CD4-positive, alpha-beta T cell treated with Interferon gamma for 1 hour (primary cell): ENCODE results near the gene EIF4E3.

Experiments
- DNase-seq: peaks from one replicate; pipeline ENCODE4 v3.0.0-alpha.2; 2020

Gene EIF4E3

DNA sequence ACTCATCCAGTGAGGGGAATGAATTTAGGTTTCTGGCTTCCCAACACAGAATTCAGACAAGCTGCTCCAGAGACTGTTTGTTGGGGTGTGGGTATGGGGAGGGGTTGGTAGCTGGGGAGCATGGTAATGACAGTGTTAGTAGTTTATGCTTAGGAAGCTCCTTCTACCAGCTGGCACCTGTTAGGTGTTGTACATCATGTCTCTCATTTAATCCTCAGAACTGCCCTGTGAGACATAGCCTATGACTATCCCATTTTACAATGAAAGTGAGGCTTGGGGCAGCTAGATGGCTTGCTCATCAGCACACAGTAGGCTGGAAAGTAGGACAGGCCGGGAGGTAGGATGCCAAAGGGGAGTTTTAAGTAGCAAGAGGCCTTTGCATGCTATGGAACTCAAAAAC is 2.5 kb downstream of the EIF4E3 start:
- DNase-seq, result no peak

GRCh38 chr3:71721651-71722157 is 3.5 kb downstream of the EIF4E3 start:
- DNase-seq, result no peak

GRCh38 chr3:71721002-71721401 is 4.2 kb downstream of the EIF4E3 start:
- DNase-seq, result no peak

- DNase-seq, result no peak
Measured at GRCh38 chr3:71718072-71718471, 7.1 kb downstream of the EIF4E3 start.

- DNase-seq, result no peak
Measured at GRCh38 chr3:71714595-71714994, 10.6 kb downstream of the EIF4E3 start.

DNA sequence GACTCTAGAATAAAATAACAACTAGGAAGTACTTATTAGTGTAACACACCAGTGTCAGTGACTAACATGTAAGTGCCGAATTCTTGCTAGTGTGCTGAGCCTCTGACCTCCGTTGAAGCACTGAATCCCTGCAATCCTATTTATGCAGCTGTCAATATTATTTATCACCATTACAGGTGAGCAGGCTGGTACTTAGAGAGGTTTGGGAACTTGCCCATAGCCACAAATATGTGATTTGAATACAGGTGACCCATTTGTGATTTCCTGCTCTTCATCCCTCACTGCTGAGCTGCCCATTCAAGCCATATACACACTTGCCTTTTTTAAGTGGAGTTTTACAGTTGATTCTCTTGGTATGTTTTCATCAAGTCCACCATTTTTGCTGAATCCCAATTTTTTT is 12.2 kb downstream of the EIF4E3 start:
- no peak for DNase-seq

- DNase-seq, result no peak
Measured at GRCh38 chr3:71710906-71711494, 14.2 kb downstream of the EIF4E3 start.

DNA sequence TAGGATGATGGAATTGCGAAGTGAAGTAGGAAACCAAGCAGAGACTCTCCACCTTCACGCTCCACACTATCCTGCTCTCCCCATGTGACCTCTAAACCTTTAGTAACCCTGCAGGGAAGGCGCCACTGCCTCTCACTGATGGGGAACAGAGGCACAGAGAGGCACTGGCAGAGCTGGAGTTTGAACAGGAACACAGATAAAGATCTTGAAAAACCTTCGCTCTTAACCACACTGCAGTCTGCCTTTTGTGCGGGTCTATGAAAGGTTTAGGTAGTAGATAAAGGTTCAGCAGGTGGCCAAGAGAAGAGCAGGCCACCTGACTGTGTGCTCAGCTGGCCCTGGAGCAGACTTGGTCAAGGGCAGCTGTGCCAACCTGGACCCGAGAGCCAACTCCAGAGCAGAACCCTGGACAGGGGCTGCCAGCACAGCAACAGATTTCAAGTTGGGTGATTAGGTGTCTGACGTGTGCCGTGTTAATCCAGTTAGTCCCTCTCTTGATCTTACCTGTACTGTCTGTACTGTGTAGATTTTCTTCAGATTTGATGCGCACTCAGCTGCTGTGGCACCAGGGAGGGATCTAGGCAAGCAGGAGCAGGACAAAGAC is 15.2 kb downstream of the EIF4E3 start:
- DNase-seq, result no peak

DNA sequence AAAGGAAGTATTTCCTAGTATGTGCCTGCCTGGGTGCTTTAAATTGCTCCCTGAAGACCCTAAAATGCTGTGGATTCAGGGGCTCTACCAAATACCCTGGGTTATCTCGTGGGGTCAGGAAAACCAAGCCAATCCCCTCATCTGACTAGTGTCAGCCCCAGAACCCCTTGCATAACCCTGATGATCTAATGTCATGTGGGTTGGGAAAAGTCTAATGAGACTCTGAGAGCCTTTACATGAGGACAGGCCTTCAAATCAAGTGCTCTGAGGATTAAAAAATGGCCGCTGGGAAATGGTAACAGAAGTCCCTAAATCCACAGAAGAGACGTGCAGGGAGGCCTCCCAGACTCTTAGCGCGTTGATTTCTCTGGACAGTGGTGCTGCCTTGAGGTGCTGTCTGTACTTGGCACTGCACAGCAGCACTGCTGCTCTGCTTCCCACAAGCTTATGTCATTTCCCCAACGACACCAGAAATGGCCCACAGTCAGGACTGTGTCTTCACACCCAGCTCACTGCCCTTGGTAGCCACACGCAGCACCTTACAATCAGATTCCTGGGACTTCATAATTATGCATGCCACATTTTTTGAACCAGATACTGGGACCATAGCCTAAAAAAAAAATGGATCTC is 16.6 kb downstream of the EIF4E3 start:
- no peak for DNase-seq

- DNase-seq, result no peak
Measured at GRCh38 chr3:71707595-71707994, 17.6 kb downstream of the EIF4E3 start.

- no peak for DNase-seq
Measured at GRCh38 chr3:71705681-71706080, 19.5 kb downstream of the EIF4E3 start.

GRCh38 chr3:71704915-71705314 is 20.3 kb downstream of the EIF4E3 start:
- DNase-seq, result no peak

DNA sequence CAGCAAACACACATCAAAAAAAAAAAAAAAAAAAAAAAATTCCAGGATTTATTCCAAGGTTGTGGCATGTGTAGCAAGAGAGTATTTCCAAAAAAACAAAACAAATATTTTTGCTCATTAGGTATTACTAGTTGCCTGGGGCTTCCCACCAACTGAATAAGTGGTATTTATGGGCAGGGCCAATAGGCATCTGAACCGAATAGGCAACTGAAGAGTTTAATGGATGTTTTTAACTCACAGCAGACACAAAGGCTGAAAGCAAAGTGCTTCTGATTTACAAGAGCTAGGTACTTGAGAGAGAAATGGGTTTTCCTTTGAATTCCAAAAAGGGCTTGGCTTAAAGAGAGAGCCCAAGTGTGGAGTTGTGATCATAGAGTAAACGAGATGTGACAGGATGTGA is 21.4 kb downstream of the EIF4E3 start:
- DNase-seq, result no peak

- no peak for DNase-seq
Measured at GRCh38 chr3:71702131-71703024, 22.8 kb downstream of the EIF4E3 start.

DNA sequence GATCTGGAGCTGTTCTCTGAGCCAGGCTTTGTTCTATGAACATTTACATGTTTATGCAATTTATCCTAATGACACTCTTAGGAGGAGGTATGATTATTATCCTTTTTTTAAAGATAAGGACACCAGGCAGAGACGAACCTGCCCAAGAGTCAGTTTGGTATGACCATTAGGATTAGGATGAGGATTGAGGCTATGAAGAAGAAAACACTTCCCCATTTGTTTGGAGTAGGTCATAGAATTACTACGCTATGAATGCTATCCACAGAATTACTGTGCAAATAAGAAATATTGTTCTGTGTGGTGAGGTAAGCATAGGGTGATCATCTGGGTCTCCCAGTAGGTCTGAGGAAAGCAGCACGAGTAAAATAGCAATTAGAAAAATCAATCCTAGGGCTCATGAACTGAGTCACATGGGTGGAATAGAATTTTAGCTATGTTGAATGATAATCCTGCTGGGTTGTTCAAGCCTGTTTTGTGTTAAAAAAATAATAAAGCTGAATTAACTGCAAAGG is 23.9 kb downstream of the EIF4E3 start:
- DNase-seq, result no peak

DNA sequence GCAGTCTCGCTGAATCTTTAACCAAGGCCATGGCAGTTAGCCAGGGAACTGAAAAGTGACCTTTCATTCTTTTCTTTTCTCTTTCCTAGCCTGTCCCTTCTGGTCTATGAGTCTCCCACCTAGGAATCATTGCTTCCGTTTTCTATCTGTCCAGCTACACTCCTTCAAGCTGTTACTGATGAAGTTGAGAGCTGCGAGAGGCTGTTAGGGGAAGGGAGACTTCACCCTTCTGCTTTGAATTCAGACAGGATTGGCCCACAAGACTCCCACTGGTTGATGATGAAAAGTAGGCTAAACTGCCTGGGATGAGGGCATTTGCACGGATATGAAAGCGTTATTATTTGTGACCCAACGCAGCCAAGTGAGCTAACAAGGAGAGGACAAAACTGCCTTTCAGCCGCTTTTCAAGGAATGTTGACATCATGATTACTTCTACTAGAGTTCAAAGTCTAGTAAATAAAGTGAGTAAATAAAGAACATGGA is 30.2 kb downstream of the EIF4E3 start:
- no peak for DNase-seq

DNA sequence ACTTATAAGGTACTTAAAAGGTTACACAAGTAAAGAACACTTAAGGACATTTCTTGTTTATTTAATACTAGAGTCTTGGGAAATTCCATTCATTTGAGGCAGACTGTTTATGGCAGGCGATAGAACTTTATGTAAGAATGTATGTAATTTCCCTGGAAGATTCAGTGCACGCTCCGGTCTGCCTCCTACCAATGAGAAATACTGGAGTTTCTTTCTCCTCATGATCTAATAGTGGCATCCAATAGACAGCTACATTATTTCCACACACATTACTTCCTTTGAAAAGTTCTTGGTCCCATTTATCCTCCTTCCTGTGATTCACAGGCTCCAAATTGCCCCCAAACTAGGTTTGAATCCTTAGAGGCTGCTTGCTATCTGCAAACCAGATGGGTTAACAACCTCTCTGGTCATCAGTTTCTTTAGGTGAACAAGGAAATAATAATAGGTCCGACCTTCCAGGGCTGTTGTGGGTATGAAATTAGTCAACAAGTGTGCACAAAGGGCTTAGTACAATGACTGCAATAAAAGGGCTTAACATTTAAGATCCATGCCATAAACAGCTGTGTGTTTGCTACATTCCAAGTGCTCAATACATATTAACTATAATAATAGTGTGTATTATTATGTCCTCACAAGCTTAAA is 30.7 kb downstream of the EIF4E3 start:
- no peak for DNase-seq

DNA sequence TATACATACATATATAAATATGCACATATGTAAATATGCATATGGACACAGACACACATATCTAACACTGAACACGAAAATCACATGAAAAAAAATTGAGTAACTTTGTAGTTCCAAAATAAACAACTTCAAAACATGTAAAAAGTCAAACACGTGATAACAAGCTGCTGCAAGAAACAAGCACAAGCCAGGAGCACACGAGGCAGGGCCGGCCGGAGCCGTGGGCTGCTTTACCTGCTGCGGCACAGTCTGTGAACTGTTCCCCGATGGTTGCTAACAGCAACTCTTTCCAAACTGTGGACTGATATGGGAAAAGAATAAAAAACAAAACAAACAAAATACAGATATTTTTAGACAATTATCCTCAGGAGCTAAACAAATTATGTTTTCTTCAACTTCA is 31.6 kb downstream of the EIF4E3 start:
- DNase-seq, result no peak

- DNase-seq, result no peak
Measured at GRCh38 chr3:71692139-71692538, 33.1 kb downstream of the EIF4E3 start.

GRCh38 chr3:71690341-71690841 is 34.8 kb downstream of the EIF4E3 start:
- DNase-seq, result no peak

- DNase-seq, result no peak
Measured at GRCh38 chr3:71689291-71689690, 35.9 kb downstream of the EIF4E3 start.

DNA sequence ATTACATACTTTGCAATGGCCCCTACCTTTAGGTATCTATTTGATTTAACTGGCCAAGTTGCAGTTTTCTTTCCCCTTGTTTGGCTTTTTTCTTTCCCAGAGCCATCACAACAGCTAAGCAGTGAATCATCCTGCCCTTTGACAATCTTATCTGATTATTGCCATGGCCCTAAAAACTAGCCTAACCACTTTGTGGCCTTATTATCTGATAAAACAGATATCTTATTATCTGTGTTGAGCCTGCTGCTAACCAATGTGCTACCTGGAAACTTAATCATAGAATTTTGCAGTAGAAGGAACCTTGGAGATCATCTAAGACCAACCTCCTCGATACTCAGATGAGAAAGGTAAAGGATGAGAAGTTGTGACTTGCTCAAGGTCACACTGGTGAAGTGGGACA is 37.1 kb downstream of the EIF4E3 start:
- no peak for DNase-seq
